ENCODE results near the gene CR2. TPM values are rescaled to one million over a fixed set of nuclear protein-coding genes. Genes with fewer than 3 reads are reported as not detected.

The CR2 gene
- total and polyA plus RNA-seq, 8 donors: 0.29 to 4.2 (median 0.84) TPM; not detected in 4

DNA sequence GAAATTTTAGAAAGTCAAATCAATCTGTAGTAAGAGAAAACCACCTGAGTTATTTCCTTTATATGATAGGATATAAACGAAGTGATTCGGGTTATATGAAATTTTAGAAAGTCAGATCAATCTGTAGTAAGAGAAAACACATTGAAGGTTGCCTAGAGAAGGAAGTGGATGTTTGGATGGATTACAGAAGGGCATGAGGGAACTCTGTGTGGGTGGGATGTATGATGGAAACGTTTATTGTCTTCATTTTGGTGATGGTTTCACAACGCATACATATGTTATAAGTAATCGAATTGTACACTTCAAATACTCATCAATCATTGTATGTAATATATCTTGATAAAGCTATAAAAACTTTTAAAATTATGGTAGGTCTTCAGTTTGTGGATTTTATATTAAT, 46.9 kb downstream of the CR2 start:
- no peak for TF ChIP-seq CTCF (IDR thresholded peaks at IDR 0.05)
- no peak for TF ChIP-seq POLR2AphosphoS5 (IDR thresholded peaks at IDR 0.05)
- TF ChIP-seq EP300 (IDR thresholded peaks at IDR 0.05): no peak
- TF ChIP-seq POLR2A (IDR thresholded peaks at IDR 0.05): no peak
- Histone ChIP-seq H3K36me3 (no peaks in the 10 kb centered on the region), H3K4me3 (no peak overlapping the region), H3K4me1 (peaks cover 5 to 7% (median 6%) of the 10 kb centered on the region in 4 donors), H3K27me3 (peaks cover 0 to 64% (median 8%) of the 10 kb centered on the region in 3 donors), H3K9me3 (no peaks in the 10 kb centered on the region), H3K27ac (no peak overlapping the region)
- 55 to 66% (median 61%) methylated on average over 5 of the region's 5 CpGs for WGBS, 5 donors
- no peak for DNase-seq
- intact Hi-C loops (cut with DNase I; ENCODE audit: low total_unique reads): no loop called here

- 60 to 71% (median 66%) methylated on average over 7 of the region's 7 CpGs for WGBS, 5 donors
- H3K27me3 ChIP-seq: peaks cover 0 to 48% (median 0%) of the 10 kb centered on the region in 3 donors
- DNase-seq: no peak
Measured at GRCh38 chr1:207502726-207503125, 48.6 kb downstream of the CR2 start.

GRCh38 chr1:207503950-207504349, 49.8 kb downstream of the CR2 start:
- H3K9me3 ChIP-seq: no peaks in the 10 kb centered on the region
- H3K36me3 ChIP-seq: no peaks in the 10 kb centered on the region
- WGBS, 5 donors: 85 to 92% (median 89%) methylated on average over 3 of the region's 3 CpGs
- H3K27ac ChIP-seq: no peak overlapping the region
- no peak overlapping the region for H3K4me3 ChIP-seq
- intact Hi-C loops (cut with DNase I; ENCODE audit: low total_unique reads): no loop called here
- H3K4me1 ChIP-seq: no peaks in the 10 kb centered on the region
- no peak for DNase-seq
- TF ChIP-seq CTCF (IDR thresholded peaks at IDR 0.05) (no peak), POLR2A (IDR thresholded peaks at IDR 0.05) (no peak), POLR2AphosphoS5 (IDR thresholded peaks at IDR 0.05) (no peak), EP300 (IDR thresholded peaks at IDR 0.05) (no peak)
- peaks cover 0 to 39% (median 0%) of the 10 kb centered on the region in 3 donors for H3K27me3 ChIP-seq

More at GRCh38 chr1:207502726-207503125, 48.6 kb downstream of the CR2 start:
- no peak overlapping the region for H3K27ac ChIP-seq
- H3K4me1 ChIP-seq: no peaks in the 10 kb centered on the region
- H3K9me3 ChIP-seq: no peaks in the 10 kb centered on the region
- intact Hi-C loops (cut with DNase I; ENCODE audit: low total_unique reads): no loop called here
- TF ChIP-seq POLR2A (IDR thresholded peaks at IDR 0.05) (no peak), EP300 (IDR thresholded peaks at IDR 0.05) (no peak), POLR2AphosphoS5 (IDR thresholded peaks at IDR 0.05) (no peak), CTCF (IDR thresholded peaks at IDR 0.05) (no peak)
- H3K36me3 ChIP-seq: no peaks in the 10 kb centered on the region
- no peak overlapping the region for H3K4me3 ChIP-seq

DNA sequence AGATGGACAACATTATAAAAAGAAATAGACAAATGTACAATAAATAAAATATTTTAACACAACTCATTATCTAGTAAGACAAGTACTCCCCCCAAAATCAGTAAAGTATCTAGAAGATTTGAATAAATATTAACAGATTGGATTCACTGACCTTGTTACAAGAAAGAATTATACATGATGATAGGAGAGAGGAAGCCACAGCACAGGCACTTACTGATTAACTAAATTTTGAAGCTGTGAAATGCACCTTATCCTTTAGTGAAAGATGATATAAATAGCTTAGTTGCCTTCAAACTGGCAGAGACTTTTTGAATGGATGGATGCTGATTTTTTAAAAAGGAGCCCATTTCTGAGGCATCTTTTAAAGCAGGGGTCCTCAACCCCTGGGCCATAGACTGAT, 50.3 kb downstream of the CR2 start:
- Histone ChIP-seq H3K4me1 (no peaks in the 10 kb centered on the region), H3K36me3 (no peaks in the 10 kb centered on the region), H3K27me3 (peaks cover 0 to 39% (median 0%) of the 10 kb centered on the region in 3 donors), H3K27ac (no peak overlapping the region), H3K4me3 (no peak overlapping the region), H3K9me3 (no peaks in the 10 kb centered on the region)
- intact Hi-C loops (cut with DNase I; ENCODE audit: low total_unique reads): no loop called here
- TF ChIP-seq CTCF (IDR thresholded peaks at IDR 0.05) (no peak), POLR2A (IDR thresholded peaks at IDR 0.05) (no peak), EP300 (IDR thresholded peaks at IDR 0.05) (no peak), POLR2AphosphoS5 (IDR thresholded peaks at IDR 0.05) (no peak)
- no peak for DNase-seq
